HepG2 (cell line): ENCODE results near the gene NAPB. TPM values are rescaled to one million over a fixed set of nuclear protein-coding genes. Genes with fewer than 3 reads are reported as not detected.

Experiments used
- BRD4 ChIP-seq: sonication (generic); formaldehyde crosslinking; IDR thresholded peaks from 2 replicates; pipeline ENCODE4 v1.4.0; 2020; ENCODE audit warnings: missing genetic modification reagents
- DNMT3B ChIP-seq: conservative IDR thresholded peaks from 2 replicates; pipeline ENCODE4 v1.6.1; 2016; ENCODE audit warnings: missing biosample characterization, control low read depth
- FOXA3 ChIP-seq: IDR thresholded peaks from 2 replicates; pipeline ENCODE4 v1.6.1; 2016; ENCODE audit warnings: missing genetic modification reagents, missing compliant biosample characterization
- MBNL3 ChIP-seq: fragments of 250-450 bp; sonication (Bioruptor Pico); conservative IDR thresholded peaks from 2 replicates; pipeline ENCODE4 v1.8.0; 2022; ENCODE audit warnings: mild to moderate bottlenecking, inconsistent platforms
- RAD51 ChIP-seq: fragments of 450-650 bp; IDR thresholded peaks from 2 replicates; pipeline ENCODE4 v1.6.1; 2016; ENCODE audit warnings: borderline replicate concordance
- RBM39 ChIP-seq: fragments of 200-400 bp; formaldehyde crosslinking; IDR thresholded peaks from one replicate; pipeline ENCODE4 v1.6.1; 2018; ENCODE audit warnings: antibody characterized with exemption, mild to moderate bottlenecking, low read depth, low read length; ENCODE audit not compliant: poor library complexity, severe bottlenecking
- SUZ12 ChIP-seq: fragments of 150-350 bp; IDR thresholded peaks from 2 replicates; pipeline ENCODE4 v1.6.1; 2014; ENCODE audit warnings: low read depth, low read length
- YY1 ChIP-seq: IDR thresholded peaks from 2 replicates; pipeline ENCODE4 v1.6.1; 2011; ENCODE audit warnings: low read length, low read depth, moderate library complexity, mild to moderate bottlenecking; ENCODE audit not compliant: insufficient read depth, insufficient replicate concordance
- ZNF460 ChIP-seq: sonication (generic); formaldehyde crosslinking; IDR thresholded peaks from 2 replicates; pipeline ENCODE4 v1.5.1; 2020; ENCODE audit warnings: missing genetic modification reagents, mild to moderate bottlenecking, borderline replicate concordance
- ZNF607 ChIP-seq: sonication (generic); formaldehyde crosslinking; IDR thresholded peaks from 2 replicates; pipeline ENCODE4 v1.5.1; 2020; ENCODE audit warnings: missing genetic modification reagents, mild to moderate bottlenecking, borderline replicate concordance
- ZNF792 ChIP-seq: IDR thresholded peaks from 2 replicates; pipeline ENCODE4 v1.6.1; 2016
- ZNF839 ChIP-seq: sonication (generic); formaldehyde crosslinking; IDR thresholded peaks from 2 replicates; pipeline ENCODE4 v1.4.0; 2020; ENCODE audit warnings: missing genetic modification reagents, mild to moderate bottlenecking, borderline replicate concordance
- polyA plus RNA-seq, 8 experiments: library from polyadenylated mRNA; depleted of rRNA in 3 of 8; stranded (reverse) in 7 of 8; unstranded in 1 of 8; fragments of >200 nt; fragmentation: Illumina TruSeq in 4 of 8; extraction: Trizol in 4 of 8; gene quantifications; 2 replicates each; pipeline versions ENCODE4 v1.2.1 to v1.2.3, GENCODE V29; 2011 to 2016; ENCODE audit warnings: low read depth in 4 of 8, missing spikeins in 1 of 8, mixed read lengths in 1 of 8; ENCODE audit not compliant: insufficient read depth in 1 of 8
- total RNA-seq, 5 experiments: library from RNA; depleted of rRNA; stranded (reverse); fragments of >200 nt; fragmentation: Illumina TruSeq; extraction: Trizol; gene quantifications; 2 replicates each; pipeline ENCODE4 v1.2.3, GENCODE V29; 2016; ENCODE audit warnings: low read depth in 1 of 5
- TF ChIP-seq, protein P1 (sequence below): sonication (generic); formaldehyde crosslinking; IDR thresholded peaks from 2 replicates; pipeline ENCODE4 v1.8.0; 2022; ENCODE audit warnings: missing genetic modification reagents, mild to moderate bottlenecking, borderline replicate concordance
- TF ChIP-seq, protein P2 (sequence below): IDR thresholded peaks from 2 replicates; pipeline ENCODE4 v1.4.0; 2020; ENCODE audit warnings: mild to moderate bottlenecking, missing genetic modification reagents
- TF ChIP-seq, protein P3 (sequence below): IDR thresholded peaks from 2 replicates; pipeline ENCODE4 v1.6.1; 2012; ENCODE audit warnings: low read length, improper control_type of control experiment
- TF ChIP-seq, protein P4 (sequence below): sonication (generic); formaldehyde crosslinking; IDR thresholded peaks from 2 replicates; pipeline ENCODE4 v1.4.0; 2020; ENCODE audit warnings: missing genetic modification reagents
- TF ChIP-seq, protein P5 (sequence below): sonication (generic); formaldehyde crosslinking; IDR thresholded peaks from 2 replicates; pipeline ENCODE4 v1.5.0; 2020; ENCODE audit warnings: missing genetic modification reagents, mild to moderate bottlenecking, borderline replicate concordance

The NAPB gene
- total and polyA plus RNA-seq, 2 of the 13 experiments (the other 11 are each of a cell fraction or from before 2014, with no cell fraction given) = 15.2 to 16.1 TPM

DNA sequence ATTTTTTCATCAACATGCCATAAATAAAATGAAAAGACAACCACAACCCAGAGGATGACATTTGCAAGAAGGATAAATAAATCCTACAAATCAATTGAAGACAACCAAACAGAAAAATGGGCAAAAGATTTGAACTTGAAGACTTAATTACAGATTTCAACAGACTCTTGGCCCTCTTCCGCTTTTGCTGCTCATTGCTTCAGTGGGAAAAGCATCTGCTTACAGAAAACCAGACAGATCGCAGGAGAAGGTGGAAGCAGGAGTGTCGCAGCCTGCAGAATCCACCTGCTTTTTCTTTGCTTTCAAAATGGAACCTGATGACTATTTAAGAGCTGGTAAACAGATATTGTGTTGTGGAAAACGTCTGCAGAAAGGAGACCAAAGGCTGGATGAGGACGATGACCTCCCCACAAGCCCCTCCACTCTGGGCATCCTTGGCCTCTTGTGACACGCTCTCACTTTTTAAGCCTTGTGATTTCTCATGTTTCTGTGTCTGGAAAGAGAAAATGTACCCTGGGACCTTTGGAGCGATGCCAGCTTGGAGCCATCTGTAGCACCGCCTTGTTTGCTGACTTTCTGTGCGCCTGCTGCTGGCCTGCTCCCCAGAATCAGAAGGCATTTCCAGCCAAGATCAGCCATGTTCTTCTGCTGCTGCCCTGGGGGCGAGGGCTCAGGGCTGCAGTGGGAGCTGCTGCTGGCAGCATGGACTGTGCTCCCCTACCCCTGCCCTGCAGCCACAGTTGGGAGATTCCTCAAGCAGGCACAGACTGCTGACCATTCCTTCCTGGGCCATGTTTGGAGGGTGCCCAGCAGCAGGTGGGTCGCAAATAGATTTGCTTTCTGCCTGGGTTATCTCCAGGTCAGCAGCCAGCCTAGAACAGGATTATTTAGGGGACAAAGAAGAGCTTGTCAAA is 14.6 kb upstream of the NAPB start (continued):
- TF ChIP-seq SUZ12 (no peak), BRD4 (CRISPR knock-in tag) (peak; percentile 93), FOXA3 (CRISPR knock-in tag) (peak; percentile 67), RBM39 (no peak), ZNF460 (CRISPR knock-in tag) (no peak), ZNF607 (no peak), ZNF792 (0 out of 2 replicates have a peak, but pooled peaks have one; percentile 49), YY1 (peak; percentile 83), MBNL3 (no peak), RAD51 (no peak), DNMT3B (CRISPR knock-in tag) (no peak), ZNF839 (CRISPR knock-in tag) (peak; percentile 68; the same call in 1 of the 2 replicates)
- TF ChIP-seq, protein P1, sequence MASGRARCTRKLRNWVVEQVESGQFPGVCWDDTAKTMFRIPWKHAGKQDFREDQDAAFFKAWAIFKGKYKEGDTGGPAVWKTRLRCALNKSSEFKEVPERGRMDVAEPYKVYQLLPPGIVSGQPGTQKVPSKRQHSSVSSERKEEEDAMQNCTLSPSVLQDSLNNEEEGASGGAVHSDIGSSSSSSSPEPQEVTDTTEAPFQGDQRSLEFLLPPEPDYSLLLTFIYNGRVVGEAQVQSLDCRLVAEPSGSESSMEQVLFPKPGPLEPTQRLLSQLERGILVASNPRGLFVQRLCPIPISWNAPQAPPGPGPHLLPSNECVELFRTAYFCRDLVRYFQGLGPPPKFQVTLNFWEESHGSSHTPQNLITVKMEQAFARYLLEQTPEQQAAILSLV (CRISPR knock-in tag) = peak; percentile 76; the same call in 1 of the 2 replicates
- TF ChIP-seq, protein P2, sequence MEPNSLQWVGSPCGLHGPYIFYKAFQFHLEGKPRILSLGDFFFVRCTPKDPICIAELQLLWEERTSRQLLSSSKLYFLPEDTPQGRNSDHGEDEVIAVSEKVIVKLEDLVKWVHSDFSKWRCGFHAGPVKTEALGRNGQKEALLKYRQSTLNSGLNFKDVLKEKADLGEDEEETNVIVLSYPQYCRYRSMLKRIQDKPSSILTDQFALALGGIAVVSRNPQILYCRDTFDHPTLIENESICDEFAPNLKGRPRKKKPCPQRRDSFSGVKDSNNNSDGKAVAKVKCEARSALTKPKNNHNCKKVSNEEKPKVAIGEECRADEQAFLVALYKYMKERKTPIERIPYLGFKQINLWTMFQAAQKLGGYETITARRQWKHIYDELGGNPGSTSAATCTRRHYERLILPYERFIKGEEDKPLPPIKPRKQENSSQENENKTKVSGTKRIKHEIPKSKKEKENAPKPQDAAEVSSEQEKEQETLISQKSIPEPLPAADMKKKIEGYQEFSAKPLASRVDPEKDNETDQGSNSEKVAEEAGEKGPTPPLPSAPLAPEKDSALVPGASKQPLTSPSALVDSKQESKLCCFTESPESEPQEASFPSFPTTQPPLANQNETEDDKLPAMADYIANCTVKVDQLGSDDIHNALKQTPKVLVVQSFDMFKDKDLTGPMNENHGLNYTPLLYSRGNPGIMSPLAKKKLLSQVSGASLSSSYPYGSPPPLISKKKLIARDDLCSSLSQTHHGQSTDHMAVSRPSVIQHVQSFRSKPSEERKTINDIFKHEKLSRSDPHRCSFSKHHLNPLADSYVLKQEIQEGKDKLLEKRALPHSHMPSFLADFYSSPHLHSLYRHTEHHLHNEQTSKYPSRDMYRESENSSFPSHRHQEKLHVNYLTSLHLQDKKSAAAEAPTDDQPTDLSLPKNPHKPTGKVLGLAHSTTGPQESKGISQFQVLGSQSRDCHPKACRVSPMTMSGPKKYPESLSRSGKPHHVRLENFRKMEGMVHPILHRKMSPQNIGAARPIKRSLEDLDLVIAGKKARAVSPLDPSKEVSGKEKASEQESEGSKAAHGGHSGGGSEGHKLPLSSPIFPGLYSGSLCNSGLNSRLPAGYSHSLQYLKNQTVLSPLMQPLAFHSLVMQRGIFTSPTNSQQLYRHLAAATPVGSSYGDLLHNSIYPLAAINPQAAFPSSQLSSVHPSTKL = peak; percentile 86
- TF ChIP-seq, protein P3, sequence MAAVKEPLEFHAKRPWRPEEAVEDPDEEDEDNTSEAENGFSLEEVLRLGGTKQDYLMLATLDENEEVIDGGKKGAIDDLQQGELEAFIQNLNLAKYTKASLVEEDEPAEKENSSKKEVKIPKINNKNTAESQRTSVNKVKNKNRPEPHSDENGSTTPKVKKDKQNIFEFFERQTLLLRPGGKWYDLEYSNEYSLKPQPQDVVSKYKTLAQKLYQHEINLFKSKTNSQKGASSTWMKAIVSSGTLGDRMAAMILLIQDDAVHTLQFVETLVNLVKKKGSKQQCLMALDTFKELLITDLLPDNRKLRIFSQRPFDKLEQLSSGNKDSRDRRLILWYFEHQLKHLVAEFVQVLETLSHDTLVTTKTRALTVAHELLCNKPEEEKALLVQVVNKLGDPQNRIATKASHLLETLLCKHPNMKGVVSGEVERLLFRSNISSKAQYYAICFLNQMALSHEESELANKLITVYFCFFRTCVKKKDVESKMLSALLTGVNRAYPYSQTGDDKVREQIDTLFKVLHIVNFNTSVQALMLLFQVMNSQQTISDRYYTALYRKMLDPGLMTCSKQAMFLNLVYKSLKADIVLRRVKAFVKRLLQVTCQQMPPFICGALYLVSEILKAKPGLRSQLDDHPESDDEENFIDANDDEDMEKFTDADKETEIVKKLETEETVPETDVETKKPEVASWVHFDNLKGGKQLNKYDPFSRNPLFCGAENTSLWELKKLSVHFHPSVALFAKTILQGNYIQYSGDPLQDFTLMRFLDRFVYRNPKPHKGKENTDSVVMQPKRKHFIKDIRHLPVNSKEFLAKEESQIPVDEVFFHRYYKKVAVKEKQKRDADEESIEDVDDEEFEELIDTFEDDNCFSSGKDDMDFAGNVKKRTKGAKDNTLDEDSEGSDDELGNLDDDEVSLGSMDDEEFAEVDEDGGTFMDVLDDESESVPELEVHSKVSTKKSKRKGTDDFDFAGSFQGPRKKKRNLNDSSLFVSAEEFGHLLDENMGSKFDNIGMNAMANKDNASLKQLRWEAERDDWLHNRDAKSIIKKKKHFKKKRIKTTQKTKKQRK = no peak
- TF ChIP-seq, protein P4, sequence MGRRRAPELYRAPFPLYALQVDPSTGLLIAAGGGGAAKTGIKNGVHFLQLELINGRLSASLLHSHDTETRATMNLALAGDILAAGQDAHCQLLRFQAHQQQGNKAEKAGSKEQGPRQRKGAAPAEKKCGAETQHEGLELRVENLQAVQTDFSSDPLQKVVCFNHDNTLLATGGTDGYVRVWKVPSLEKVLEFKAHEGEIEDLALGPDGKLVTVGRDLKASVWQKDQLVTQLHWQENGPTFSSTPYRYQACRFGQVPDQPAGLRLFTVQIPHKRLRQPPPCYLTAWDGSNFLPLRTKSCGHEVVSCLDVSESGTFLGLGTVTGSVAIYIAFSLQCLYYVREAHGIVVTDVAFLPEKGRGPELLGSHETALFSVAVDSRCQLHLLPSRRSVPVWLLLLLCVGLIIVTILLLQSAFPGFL = no peak
- TF ChIP-seq, protein P5, sequence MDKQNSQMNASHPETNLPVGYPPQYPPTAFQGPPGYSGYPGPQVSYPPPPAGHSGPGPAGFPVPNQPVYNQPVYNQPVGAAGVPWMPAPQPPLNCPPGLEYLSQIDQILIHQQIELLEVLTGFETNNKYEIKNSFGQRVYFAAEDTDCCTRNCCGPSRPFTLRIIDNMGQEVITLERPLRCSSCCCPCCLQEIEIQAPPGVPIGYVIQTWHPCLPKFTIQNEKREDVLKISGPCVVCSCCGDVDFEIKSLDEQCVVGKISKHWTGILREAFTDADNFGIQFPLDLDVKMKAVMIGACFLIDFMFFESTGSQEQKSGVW (CRISPR knock-in tag) = no peak
